ENCODE measurements around the gene SH3PXD2A. TPM values are rescaled to one million over a fixed set of nuclear protein-coding genes. Genes with fewer than 3 reads are reported as not detected.

SH3PXD2A gene
- total RNA-seq, 1 experiment from 2014 or later: 6.3 TPM

DNA sequence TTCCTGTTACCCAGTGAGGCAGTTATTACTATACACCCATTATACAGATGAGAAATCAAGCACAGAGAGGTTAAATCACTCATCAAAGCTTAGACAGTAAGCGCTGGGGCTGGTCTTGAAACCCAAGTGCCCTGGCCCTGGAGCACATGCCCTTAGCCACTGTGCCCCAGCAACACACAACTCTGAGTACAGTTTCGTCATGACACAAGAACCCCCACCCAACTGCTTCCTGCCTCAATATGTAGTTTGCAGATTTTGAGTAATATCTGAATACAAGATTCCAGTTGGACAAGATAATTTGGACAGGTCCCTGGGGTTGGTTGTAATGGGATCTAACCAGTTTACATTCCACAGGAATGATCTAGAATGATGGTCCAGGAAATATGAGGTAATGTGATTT, 62.8 kb downstream of the SH3PXD2A start:
- Mint-ChIP-seq H3K27ac (ENCODE audit: unreplicated experiment) (no peak overlapping the region), H3K27me3 (ENCODE audit: insufficient read depth, unreplicated experiment) (no peaks in the 10 kb centered on the region), H3K36me3 (ENCODE audit: insufficient read depth, unreplicated experiment) (no peaks in the 10 kb centered on the region), H3K4me1 (ENCODE audit: low read depth, unreplicated experiment) (peaks cover 30% of the 10 kb centered on the region), H3K4me3 (ENCODE audit: unreplicated experiment) (no peak overlapping the region), H3K9me3 (ENCODE audit: unreplicated experiment) (no peaks in the 10 kb centered on the region)
- Histone ChIP-seq H3K9me3 (no peaks in the 10 kb centered on the region), H3K4me3 (ENCODE audit: low read depth, low read length) (no peak overlapping the region), H3K27me3 (replicated peaks; ENCODE audit: control insufficient read depth, insufficient read depth, low read length) (no peaks in the 10 kb centered on the region), H3K36me3 (ENCODE audit: control insufficient read depth, insufficient read depth, low read length) (peaks cover 2% of the 10 kb centered on the region; the same call in 1 of the 2 replicates), H3K4me1 (peaks cover 43% of the 10 kb centered on the region)
- ChIA-PET POLR2A (no interaction called here), CTCF (no interaction called here)
- BruUV-seq (replicated peaks): no TSS peak
- intact Hi-C loops (cut with micrococcal nuclease; ENCODE audit: unreplicated experiment): no loop called here
- TF ChIP-seq, protein P1, sequence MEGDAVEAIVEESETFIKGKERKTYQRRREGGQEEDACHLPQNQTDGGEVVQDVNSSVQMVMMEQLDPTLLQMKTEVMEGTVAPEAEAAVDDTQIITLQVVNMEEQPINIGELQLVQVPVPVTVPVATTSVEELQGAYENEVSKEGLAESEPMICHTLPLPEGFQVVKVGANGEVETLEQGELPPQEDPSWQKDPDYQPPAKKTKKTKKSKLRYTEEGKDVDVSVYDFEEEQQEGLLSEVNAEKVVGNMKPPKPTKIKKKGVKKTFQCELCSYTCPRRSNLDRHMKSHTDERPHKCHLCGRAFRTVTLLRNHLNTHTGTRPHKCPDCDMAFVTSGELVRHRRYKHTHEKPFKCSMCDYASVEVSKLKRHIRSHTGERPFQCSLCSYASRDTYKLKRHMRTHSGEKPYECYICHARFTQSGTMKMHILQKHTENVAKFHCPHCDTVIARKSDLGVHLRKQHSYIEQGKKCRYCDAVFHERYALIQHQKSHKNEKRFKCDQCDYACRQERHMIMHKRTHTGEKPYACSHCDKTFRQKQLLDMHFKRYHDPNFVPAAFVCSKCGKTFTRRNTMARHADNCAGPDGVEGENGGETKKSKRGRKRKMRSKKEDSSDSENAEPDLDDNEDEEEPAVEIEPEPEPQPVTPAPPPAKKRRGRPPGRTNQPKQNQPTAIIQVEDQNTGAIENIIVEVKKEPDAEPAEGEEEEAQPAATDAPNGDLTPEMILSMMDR (IDR thresholded peaks at IDR 0.05; ENCODE audit: insufficient read depth in 1 of 2, low read depth in 1 of 2, low read length in 1 of 2, severe bottlenecking in 1 of 2, unreplicated experiment in 1 of 2): no peak
- no peak for DNase-seq

DNA sequence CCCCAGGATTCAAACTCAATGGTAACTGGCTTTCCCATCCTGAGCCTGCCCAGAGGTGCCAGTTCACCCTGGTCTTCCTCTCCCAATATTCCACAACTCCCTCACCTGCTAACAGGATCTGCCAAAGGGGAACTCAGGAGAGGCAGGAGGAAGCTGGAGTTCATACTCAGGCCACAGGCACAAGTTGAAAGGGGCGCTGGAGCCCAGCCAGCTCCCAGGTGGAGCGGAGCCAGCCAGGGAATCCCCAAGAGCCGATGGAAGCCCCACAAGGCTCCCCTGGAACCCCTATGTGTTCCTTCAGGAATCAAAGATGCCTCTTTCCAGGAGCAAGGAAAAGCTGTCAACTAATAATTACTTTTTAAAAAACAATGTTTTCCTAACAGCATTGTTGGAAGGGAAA, 63.5 kb downstream of the SH3PXD2A start:
- ChIA-PET POLR2A (no interaction called here), CTCF (no interaction called here)
- H3K9me3 Mint-ChIP-seq (ENCODE audit: unreplicated experiment): no peaks in the 10 kb centered on the region
- no peaks in the 10 kb centered on the region for H3K9me3 ChIP-seq
- peaks cover 43% of the 10 kb centered on the region for H3K4me1 ChIP-seq
- no peaks in the 10 kb centered on the region for H3K27me3 Mint-ChIP-seq (ENCODE audit: insufficient read depth, unreplicated experiment)
- DNase-seq: no peak
- H3K36me3 Mint-ChIP-seq (ENCODE audit: insufficient read depth, unreplicated experiment): no peaks in the 10 kb centered on the region
- H3K4me1 Mint-ChIP-seq (ENCODE audit: low read depth, unreplicated experiment): peaks cover 30% of the 10 kb centered on the region
- peaks cover 2% of the 10 kb centered on the region; the same call in 1 of the 2 replicates for H3K36me3 ChIP-seq (ENCODE audit: control insufficient read depth, insufficient read depth, low read length)
- no peaks in the 10 kb centered on the region for H3K27me3 ChIP-seq (replicated peaks; ENCODE audit: control insufficient read depth, insufficient read depth, low read length)
- TF ChIP-seq, protein P1 (IDR thresholded peaks at IDR 0.05; ENCODE audit: insufficient read depth in 1 of 2, low read depth in 1 of 2, low read length in 1 of 2, severe bottlenecking in 1 of 2, unreplicated experiment in 1 of 2): no peak
- H3K4me3 ChIP-seq (ENCODE audit: low read depth, low read length): no peak overlapping the region
- BruUV-seq (replicated peaks): no TSS peak
- H3K27ac Mint-ChIP-seq (ENCODE audit: unreplicated experiment): peak overlapping the region; percentile 77
- H3K4me3 Mint-ChIP-seq (ENCODE audit: unreplicated experiment): no peak overlapping the region
- intact Hi-C loops (cut with micrococcal nuclease; ENCODE audit: unreplicated experiment): no loop called here

DNA sequence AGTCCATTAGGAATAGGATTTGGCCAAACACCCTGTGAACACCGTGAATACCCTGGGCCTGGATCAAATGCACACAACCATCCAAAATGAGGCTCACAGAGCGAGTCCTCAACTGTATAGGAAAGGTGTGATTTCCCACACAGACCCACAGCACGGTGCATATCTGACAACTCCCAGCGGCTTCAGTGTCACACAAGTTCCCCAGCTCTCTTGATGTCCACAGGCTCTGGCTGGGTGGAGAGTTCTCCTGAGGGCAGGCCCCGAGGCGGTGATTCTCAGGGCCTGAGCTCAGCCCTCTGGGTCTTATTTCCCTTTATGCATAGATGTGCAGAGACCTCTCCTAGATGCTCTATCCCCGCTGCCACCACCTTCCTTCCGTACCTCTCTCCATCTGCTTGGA, 64.1 kb downstream of the SH3PXD2A start:
- TF ChIP-seq, protein P1 (IDR thresholded peaks at IDR 0.05; ENCODE audit: insufficient read depth in 1 of 2, low read depth in 1 of 2, low read length in 1 of 2, severe bottlenecking in 1 of 2, unreplicated experiment in 1 of 2): no peak
- Mint-ChIP-seq H3K27me3 (ENCODE audit: insufficient read depth, unreplicated experiment) (no peaks in the 10 kb centered on the region), H3K27ac (ENCODE audit: unreplicated experiment) (peak overlapping the region; percentile 77), H3K4me1 (ENCODE audit: low read depth, unreplicated experiment) (peaks cover 30% of the 10 kb centered on the region), H3K9me3 (ENCODE audit: unreplicated experiment) (no peaks in the 10 kb centered on the region), H3K36me3 (ENCODE audit: insufficient read depth, unreplicated experiment) (no peaks in the 10 kb centered on the region), H3K4me3 (ENCODE audit: unreplicated experiment) (no peak overlapping the region)
- Histone ChIP-seq H3K36me3 (ENCODE audit: control insufficient read depth, insufficient read depth, low read length) (peaks cover 2% of the 10 kb centered on the region; the same call in 1 of the 2 replicates), H3K4me3 (ENCODE audit: low read depth, low read length) (no peak overlapping the region), H3K27me3 (replicated peaks; ENCODE audit: control insufficient read depth, insufficient read depth, low read length) (no peaks in the 10 kb centered on the region), H3K9me3 (no peaks in the 10 kb centered on the region), H3K4me1 (peaks cover 43% of the 10 kb centered on the region)
- intact Hi-C loops (cut with micrococcal nuclease; ENCODE audit: unreplicated experiment): no loop called here
- no TSS peak for BruUV-seq (replicated peaks)
- CTCF ChIA-PET: interaction anchor here (0.7 kb wide), 1 partner anchor 19 kb away, joined by 3 read pairs; no protein-coding TSS in a partner anchor
- no peak for DNase-seq
- POLR2A ChIA-PET: no interaction called here

All from Caco-2 (cell line).